OCI-LY3 (cell line): ENCODE results near the gene SLC27A1.
"Not testable (repeated sequence)": the region's sequence is repeated elsewhere in the genome, so short reads cannot be mapped to it uniquely, and the experiment has no call there.

Experiments used
- H2AFZ ChIP-seq: fragments of 200-600, 300-600 bp; shearing (Covaris generic); 2 replicates; pipeline ENCODE4 v1.6.0; 2014; ENCODE audit warnings: antibody characterized with exemption, low read depth, low read length
- H3K27ac ChIP-seq: fragments of 200-600, 300-600 bp; sonication (generic); 2 replicates; pipeline ENCODE4 v1.5.1; 2014; ENCODE audit warnings: mild to moderate bottlenecking, low read length, moderate library complexity, mixed read lengths
- H3K27me3 ChIP-seq: fragments of 200-600, 300-600 bp; sonication (generic); 2 replicates; pipeline ENCODE4 v1.6.1; 2014; ENCODE audit warnings: low read depth, low read length, mixed read lengths
- H3K36me3 ChIP-seq: fragments of 200-600, 300-600 bp; sonication (generic); replicated peaks from 2 replicates; pipeline ENCODE3; 2014; ENCODE audit warnings: low read depth, low read length, mixed read lengths
- H3K4me1 ChIP-seq: fragments of 300-600, 200-600 bp; sonication (generic); 2 replicates; pipeline ENCODE4 v1.6.1; 2014; ENCODE audit warnings: low read length, mixed read lengths
- H3K4me2 ChIP-seq: fragments of 200-600, 300-600 bp; sonication (generic); 2 replicates; pipeline ENCODE4 v1.6.1; 2014; ENCODE audit warnings: low read length, mixed read lengths
- H3K4me3 ChIP-seq: fragments of 300-600, 200-600 bp; sonication (generic); 2 replicates; pipeline ENCODE4 v1.5.1; 2014; ENCODE audit warnings: antibody characterized with exemption, mild to moderate bottlenecking, low read length, moderate library complexity
- H3K79me2 ChIP-seq: fragments of 300-600, 200-600 bp; shearing (Covaris generic); 2 replicates; pipeline ENCODE4 v1.6.1; 2014; ENCODE audit warnings: mild to moderate bottlenecking, low read length, mixed read lengths
- H3K9ac ChIP-seq: fragments of 300-600, 200-600 bp; shearing (Covaris generic); 2 replicates; pipeline ENCODE4 v1.6.0; 2014; ENCODE audit warnings: mild to moderate bottlenecking, low read length, moderate library complexity
- H3K9me3 ChIP-seq: fragments of 200-600, 300-600 bp; shearing (Covaris generic); 2 replicates; pipeline ENCODE4 v1.6.1; 2014; ENCODE audit warnings: low read length, mixed read lengths; ENCODE audit not compliant: insufficient read depth
- H4K20me1 ChIP-seq: fragments of 200-600, 300-600 bp; sonication (generic); 2 replicates; pipeline ENCODE4 v1.6.1; 2016; ENCODE audit warnings: low read length, mixed read lengths; ENCODE audit not compliant: insufficient read depth
- EZH2phosphoT487 ChIP-seq: fragments of 200-600 bp; shearing (Covaris generic); IDR thresholded peaks from 2 replicates; pipeline ENCODE4 v1.6.1; 2018; ENCODE audit warnings: antibody characterized with exemption, mixed run types, low read depth
- TF ChIP-seq, protein P1 (sequence below): fragments of 200-600, 300-600 bp; sonication (generic); IDR thresholded peaks from 2 replicates; pipeline ENCODE4 v1.5.1; 2014; ENCODE audit warnings: antibody characterized with exemption, low read length, low read depth

The SLC27A1 gene

GRCh38 chr19:17511724-17512573, 41.6 kb downstream of the SLC27A1 start:
- peak overlapping the region; percentile 72 for H3K4me2 ChIP-seq
- no peaks in the 10 kb centered on the region for H4K20me1 ChIP-seq
- no peaks in the 10 kb centered on the region for H3K27me3 ChIP-seq
- peaks cover 32% of the 10 kb centered on the region for H3K36me3 ChIP-seq
- H3K79me2 ChIP-seq, result peaks cover 72% of the 10 kb centered on the region
- TF ChIP-seq, protein P1, sequence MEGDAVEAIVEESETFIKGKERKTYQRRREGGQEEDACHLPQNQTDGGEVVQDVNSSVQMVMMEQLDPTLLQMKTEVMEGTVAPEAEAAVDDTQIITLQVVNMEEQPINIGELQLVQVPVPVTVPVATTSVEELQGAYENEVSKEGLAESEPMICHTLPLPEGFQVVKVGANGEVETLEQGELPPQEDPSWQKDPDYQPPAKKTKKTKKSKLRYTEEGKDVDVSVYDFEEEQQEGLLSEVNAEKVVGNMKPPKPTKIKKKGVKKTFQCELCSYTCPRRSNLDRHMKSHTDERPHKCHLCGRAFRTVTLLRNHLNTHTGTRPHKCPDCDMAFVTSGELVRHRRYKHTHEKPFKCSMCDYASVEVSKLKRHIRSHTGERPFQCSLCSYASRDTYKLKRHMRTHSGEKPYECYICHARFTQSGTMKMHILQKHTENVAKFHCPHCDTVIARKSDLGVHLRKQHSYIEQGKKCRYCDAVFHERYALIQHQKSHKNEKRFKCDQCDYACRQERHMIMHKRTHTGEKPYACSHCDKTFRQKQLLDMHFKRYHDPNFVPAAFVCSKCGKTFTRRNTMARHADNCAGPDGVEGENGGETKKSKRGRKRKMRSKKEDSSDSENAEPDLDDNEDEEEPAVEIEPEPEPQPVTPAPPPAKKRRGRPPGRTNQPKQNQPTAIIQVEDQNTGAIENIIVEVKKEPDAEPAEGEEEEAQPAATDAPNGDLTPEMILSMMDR, result peak; percentile 59
- TF ChIP-seq EZH2phosphoT487, result no peak
- H3K9ac ChIP-seq, result peak overlapping the region; percentile 96
- H3K9me3 ChIP-seq, result no peaks in the 10 kb centered on the region
- no peak overlapping the region; the same call in 1 of the 2 replicates for H2AFZ ChIP-seq
- peaks cover 12% of the 10 kb centered on the region for H3K4me1 ChIP-seq
- H3K4me3 ChIP-seq, result peak overlapping the region; percentile 87
- H3K27ac ChIP-seq, result peak overlapping the region; percentile 91

GRCh38 chr19:17512574-17512939, 42.2 kb downstream of the SLC27A1 start:
- Histone ChIP-seq H3K79me2 (peaks cover 72% of the 10 kb centered on the region), H2AFZ (no peak overlapping the region), H3K9ac (peak overlapping the region; percentile 96), H3K4me3 (peak overlapping the region; percentile 87), H3K27ac (peak overlapping the region; percentile 91), H3K27me3 (no peaks in the 10 kb centered on the region), H3K9me3 (peaks cover 5% of the 10 kb centered on the region), H3K4me2 (peak overlapping the region; percentile 72), H3K36me3 (peaks cover 38% of the 10 kb centered on the region), H4K20me1 (no peaks in the 10 kb centered on the region), H3K4me1 (peaks cover 12% of the 10 kb centered on the region)
- TF ChIP-seq, protein P1, result no peak
- TF ChIP-seq EZH2phosphoT487, result no peak

DNA sequence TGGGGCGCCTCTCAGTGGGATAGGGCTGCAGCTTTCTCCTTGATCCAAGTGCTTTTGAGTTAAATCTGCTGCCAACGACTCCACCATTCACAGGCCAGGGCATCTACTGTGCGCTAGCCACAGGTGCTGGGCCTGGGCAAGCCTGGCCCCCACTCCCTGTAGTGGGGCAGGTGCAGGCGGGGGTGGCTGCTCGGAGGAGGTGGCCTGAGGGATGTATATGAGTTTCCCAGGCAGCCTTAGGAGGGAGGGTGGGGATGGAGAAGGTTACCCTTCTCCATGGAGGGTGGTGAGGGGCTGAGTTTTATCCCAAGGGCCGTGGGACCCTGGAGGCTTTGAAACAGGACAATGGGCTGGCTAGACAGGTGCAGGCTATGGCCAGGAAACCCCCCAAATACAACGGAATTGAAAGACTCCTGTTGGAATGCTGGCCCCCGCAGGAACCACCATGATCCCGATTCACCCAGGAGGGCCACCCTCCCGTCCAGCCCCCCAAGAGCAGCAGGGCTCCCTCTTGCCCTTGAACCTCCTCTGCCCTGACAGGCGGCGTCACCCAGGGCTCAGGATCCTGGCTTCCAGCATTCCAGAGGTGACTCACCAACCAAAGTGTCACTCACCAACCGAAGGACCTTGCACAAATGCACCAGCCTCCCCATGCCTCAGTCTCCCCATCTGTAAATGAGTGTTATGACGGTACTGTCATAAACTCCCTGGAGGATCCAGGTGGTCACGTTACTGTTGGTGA, 45.3 kb downstream of the SLC27A1 start:
- Histone ChIP-seq H4K20me1 (no peaks in the 10 kb centered on the region), H3K9me3 (peaks cover 10% of the 10 kb centered on the region), H3K4me2 (no peak overlapping the region), H3K9ac (no peak overlapping the region), H3K27me3 (no peaks in the 10 kb centered on the region), H2AFZ (no peak overlapping the region), H3K4me1 (peaks cover 17% of the 10 kb centered on the region), H3K27ac (no peak overlapping the region), H3K36me3 (peaks cover 41% of the 10 kb centered on the region), H3K4me3 (no peak overlapping the region), H3K79me2 (peaks cover 43% of the 10 kb centered on the region)
- no peak for TF ChIP-seq EZH2phosphoT487
- TF ChIP-seq, protein P1, result no peak

- H3K27me3 ChIP-seq, result no peaks in the 10 kb centered on the region
- no peak for TF ChIP-seq EZH2phosphoT487
- TF ChIP-seq, protein P1, result no peak
- H4K20me1 ChIP-seq, result no peaks in the 10 kb centered on the region
- H3K79me2 ChIP-seq, result peaks cover 35% of the 10 kb centered on the region
- no peak overlapping the region for H2AFZ ChIP-seq
- peak overlapping the region; percentile 41; the same call in 1 of the 2 replicates for H3K27ac ChIP-seq
- H3K9ac ChIP-seq, result no peak overlapping the region
- no peak overlapping the region for H3K4me2 ChIP-seq
- peaks cover 54% of the 10 kb centered on the region for H3K36me3 ChIP-seq
- H3K4me3 ChIP-seq, result no peak overlapping the region
- H3K4me1 ChIP-seq, result peaks cover 25% of the 10 kb centered on the region
- peaks cover 15% of the 10 kb centered on the region for H3K9me3 ChIP-seq
Observed at GRCh38 chr19:17517898-17518297, 47.6 kb downstream of the SLC27A1 start.

DNA sequence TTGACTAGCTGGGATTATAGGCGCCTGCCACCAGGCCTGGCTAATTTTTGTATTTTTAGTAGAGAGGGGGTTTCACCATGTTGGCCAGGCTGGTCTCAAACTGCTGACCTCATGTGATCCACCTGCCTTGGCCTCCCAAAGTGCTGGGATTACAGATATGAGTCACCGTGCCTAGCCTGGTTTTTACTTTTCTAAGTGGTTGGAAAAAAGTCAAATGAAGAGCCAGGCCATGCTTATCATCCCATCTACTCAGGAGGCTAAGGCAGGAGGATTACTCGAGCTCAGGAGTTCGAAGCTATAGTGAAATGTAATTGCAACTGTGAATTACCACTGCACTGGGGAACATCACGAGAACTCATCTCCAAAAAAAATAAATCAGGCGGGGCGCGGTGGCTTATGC, 48.3 kb downstream of the SLC27A1 start:
- H3K27me3 ChIP-seq, H3K4me3 ChIP-seq, H4K20me1 ChIP-seq, H2AFZ ChIP-seq, H3K4me2 ChIP-seq, H3K9ac ChIP-seq: not testable (repeated sequence)
- Histone ChIP-seq H3K27ac (peak overlapping the region; percentile 41), H3K79me2 (peaks cover 28% of the 10 kb centered on the region), H3K4me1 (peaks cover 30% of the 10 kb centered on the region), H3K36me3 (peaks cover 53% of the 10 kb centered on the region), H3K9me3 (peaks cover 15% of the 10 kb centered on the region)
